GM12891 (cell line): ENCODE measurements around the gene GNAQ.

Source experiments
- PAX5 ChIP-seq: IDR thresholded peaks from 2 replicates; pipeline ENCODE4 v1.6.1; 2011; ENCODE audit warnings: low read length, moderate library complexity, mild to moderate bottlenecking; ENCODE audit not compliant: insufficient read depth, severe bottlenecking
- POLR2A ChIP-seq: IDR thresholded peaks from 2 replicates; pipeline ENCODE4 v1.6.1; 2011; ENCODE audit warnings: low read depth, low read length, control low read depth
- POLR2AphosphoS5 ChIP-seq: IDR thresholded peaks from 2 replicates; pipeline ENCODE4 v1.6.1; 2011; ENCODE audit warnings: low read depth, low read length, control low read depth
- TAF1 ChIP-seq: IDR thresholded peaks from 2 replicates; pipeline ENCODE4 v1.6.1; 2011; ENCODE audit warnings: low read depth, low read length, control low read depth

DNA sequence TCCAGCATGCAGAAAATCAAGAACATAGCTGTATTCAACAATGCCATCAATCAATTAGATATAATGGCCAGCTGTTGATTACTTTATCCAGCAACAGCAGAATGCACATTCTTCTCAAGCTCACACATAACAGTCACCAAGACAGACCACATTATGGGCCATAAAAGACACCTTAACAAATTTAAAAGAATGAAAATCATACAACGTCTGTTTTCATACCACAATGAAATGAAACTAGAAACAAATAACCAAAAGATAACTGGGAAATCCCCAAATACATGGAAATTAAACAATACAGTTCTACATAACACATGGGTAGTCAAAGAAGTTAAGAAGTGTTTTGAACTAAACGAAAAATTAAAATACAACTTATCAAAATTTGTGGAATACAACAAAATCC, 252.6 kb downstream of the GNAQ start:
- TF ChIP-seq TAF1 (no peak), POLR2A (no peak), POLR2AphosphoS5 (no peak), PAX5 (no peak)
